ENCODE data around the gene SH3D19.

GRCh38 chr4:151227731-151228130 is 97.7 kb downstream of the SH3D19 start:
- TF ChIP-seq CTCF (IDR thresholded peaks at IDR 0.05; ENCODE audit: poor library complexity) = no peak
- no peak for TF ChIP-seq EZH2 (IDR thresholded peaks at IDR 0.05; ENCODE audit: borderline replicate concordance)
- no peak for TF ChIP-seq EZH2phosphoT487 (IDR thresholded peaks at IDR 0.05; ENCODE audit: low read depth, severe bottlenecking, unreplicated experiment)

All from hepatocyte (in vitro differentiated cells).